ENCODE measurements around the gene PRKAG3. TPM values are rescaled to one million over a fixed set of nuclear protein-coding genes. Genes with fewer than 3 reads are reported as not detected.

PRKAG3 gene
- total and polyA plus RNA-seq, 4 donors: 0.08 TPM; not detected in 3

DNA sequence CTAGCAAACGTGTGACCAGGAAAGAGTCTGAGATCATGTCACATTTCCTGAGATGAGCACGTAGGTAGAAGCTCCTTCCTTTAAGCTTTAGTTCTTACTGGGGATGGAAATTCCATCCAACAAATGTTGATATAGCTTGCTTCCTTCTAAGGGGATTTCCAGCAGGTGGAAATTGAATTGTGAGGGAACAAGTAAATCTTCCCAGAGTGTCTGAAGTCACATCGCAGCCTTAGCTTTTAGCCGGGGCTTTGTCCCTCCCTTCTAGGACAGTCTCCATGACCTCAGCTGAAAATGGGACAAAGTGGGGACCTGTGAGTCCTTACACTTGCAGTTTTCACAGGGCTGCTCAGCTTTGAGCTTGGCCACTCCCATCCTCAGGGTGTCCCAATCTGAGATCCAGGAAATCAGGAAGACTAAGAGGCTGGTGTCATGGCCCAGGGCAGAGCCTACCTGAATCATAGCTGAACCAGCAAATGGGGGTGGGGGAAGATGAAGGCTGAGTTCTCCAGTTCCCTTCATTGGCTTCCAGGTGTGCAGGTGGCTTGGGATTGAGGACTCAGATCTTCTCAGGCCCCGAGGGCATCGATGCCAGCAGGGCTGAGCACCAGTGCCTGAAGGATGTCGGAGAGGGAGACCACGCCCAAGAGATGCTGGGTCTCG, 8.3 kb downstream of the PRKAG3 start (continued):
- no peak for TF ChIP-seq EGR1 (IDR thresholded peaks at IDR 0.05; ENCODE audit: low read depth in 2 of 2)

DNA sequence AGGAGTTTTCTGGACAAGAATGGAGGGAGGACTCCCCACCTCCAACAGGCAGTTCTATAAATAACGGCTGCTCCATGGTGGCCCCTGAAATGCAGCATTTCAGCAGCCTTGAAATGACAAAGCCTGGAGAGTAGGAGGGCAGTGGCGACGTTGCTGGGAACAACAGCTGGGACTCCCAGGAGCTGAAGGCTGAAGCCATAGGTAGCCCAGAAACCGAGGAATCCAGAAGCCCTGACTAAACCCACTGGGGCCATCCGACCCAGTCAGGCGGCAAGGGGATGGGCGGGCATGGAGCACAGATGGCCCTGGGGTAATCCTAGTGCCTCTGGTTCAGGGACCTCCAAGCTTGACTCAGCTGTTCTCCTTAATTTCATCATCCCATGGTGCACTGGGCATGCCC, 9.0 kb downstream of the PRKAG3 start:
- no peak for DNase-seq (ENCODE audit: low spot score)
- WGBS: 89% methylated on average over 7 of the region's 7 CpGs
- no peak overlapping the region for H3K27ac ChIP-seq (ENCODE audit: low read depth in 1 of 2, low read length in 2 of 2)
- TF ChIP-seq RAD21 (IDR thresholded peaks at IDR 0.05): no peak
- TF ChIP-seq, protein P1, sequence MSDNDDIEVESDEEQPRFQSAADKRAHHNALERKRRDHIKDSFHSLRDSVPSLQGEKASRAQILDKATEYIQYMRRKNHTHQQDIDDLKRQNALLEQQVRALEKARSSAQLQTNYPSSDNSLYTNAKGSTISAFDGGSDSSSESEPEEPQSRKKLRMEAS (IDR thresholded peaks at IDR 0.05): no peak
- TF ChIP-seq YY1 (IDR thresholded peaks at IDR 0.05): no peak
- TF ChIP-seq, protein P2, sequence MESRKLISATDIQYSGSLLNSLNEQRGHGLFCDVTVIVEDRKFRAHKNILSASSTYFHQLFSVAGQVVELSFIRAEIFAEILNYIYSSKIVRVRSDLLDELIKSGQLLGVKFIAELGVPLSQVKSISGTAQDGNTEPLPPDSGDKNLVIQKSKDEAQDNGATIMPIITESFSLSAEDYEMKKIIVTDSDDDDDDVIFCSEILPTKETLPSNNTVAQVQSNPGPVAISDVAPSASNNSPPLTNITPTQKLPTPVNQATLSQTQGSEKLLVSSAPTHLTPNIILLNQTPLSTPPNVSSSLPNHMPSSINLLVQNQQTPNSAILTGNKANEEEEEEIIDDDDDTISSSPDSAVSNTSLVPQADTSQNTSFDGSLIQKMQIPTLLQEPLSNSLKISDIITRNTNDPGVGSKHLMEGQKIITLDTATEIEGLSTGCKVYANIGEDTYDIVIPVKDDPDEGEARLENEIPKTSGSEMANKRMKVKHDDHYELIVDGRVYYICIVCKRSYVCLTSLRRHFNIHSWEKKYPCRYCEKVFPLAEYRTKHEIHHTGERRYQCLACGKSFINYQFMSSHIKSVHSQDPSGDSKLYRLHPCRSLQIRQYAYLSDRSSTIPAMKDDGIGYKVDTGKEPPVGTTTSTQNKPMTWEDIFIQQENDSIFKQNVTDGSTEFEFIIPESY (IDR thresholded peaks at IDR 0.05): no peak
- TF ChIP-seq HNF4A (conservative IDR thresholded peaks at IDR 0.05): no peak
- H3K4me3 ChIP-seq (ENCODE audit: low read depth in 1 of 3, low read length in 3 of 3): no peak overlapping the region
- H3K36me3 ChIP-seq (ENCODE audit: control insufficient read depth in 4 of 4, insufficient read depth in 3 of 4, low read depth in 1 of 4, low read length in 3 of 4): peaks cover 5 to 26% (median 14%) of the 10 kb centered on the region in 4 donors
- no peaks in the 10 kb centered on the region for H3K9me3 ChIP-seq (ENCODE audit: control insufficient read depth in 4 of 4, low read length in 3 of 4)
- H3K27me3 ChIP-seq (ENCODE audit: control insufficient read depth in 4 of 4, insufficient read depth in 4 of 4, low read length in 3 of 4): no peaks in the 10 kb centered on the region
- no peaks in the 10 kb centered on the region for H3K4me1 ChIP-seq (ENCODE audit: control insufficient read depth in 4 of 4, insufficient read depth in 4 of 4, low read length in 3 of 4)
- H3K9ac ChIP-seq (ENCODE audit: low read depth in 1 of 2, low read length in 2 of 2): no peak overlapping the region

DNA sequence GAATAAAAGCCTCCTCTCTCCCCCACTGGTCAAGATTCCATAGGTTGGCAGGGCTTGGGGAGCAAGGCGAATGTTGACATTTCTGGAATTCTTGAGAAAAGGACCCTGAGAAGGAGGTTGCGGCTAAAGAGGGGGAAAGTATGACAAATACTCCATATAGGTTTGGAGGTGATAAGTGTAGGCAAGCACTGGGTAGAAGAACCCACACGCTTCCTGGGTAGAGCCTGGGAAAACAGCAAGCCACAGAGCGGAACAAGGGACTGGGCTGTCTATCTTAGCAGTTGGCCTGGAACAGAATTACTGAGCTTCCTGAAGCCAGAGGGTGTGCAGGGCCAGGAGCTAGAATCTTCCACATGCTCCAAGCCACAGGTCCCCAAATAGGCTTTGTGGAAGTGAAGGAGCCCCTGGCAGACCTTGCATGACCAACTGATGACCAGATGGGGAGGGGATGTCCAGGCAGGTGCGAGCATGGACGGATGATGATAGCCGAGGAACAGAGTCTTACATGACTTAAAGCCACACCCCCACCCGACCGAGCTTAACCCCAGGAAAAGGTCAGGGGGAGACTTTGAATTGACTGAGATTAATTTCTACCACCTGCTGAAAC, 9.9 kb downstream of the PRKAG3 start:
- DNase-seq (ENCODE audit: low spot score): no peak
- H3K9me3 ChIP-seq (ENCODE audit: control insufficient read depth in 4 of 4, low read length in 3 of 4): no peaks in the 10 kb centered on the region
- H3K27me3 ChIP-seq (ENCODE audit: control insufficient read depth in 4 of 4, insufficient read depth in 4 of 4, low read length in 3 of 4): no peaks in the 10 kb centered on the region
- no peak for TF ChIP-seq GABPA (IDR thresholded peaks at IDR 0.05 in 1 of 2, conservative IDR thresholded peaks at IDR 0.05 in 1 of 2)
- no peak for TF ChIP-seq HNF4A (conservative IDR thresholded peaks at IDR 0.05)
- TF ChIP-seq, protein P2 (IDR thresholded peaks at IDR 0.05): no peak
- TF ChIP-seq FOXA1 (IDR thresholded peaks at IDR 0.05): no peak
- no peak overlapping the region for H3K9ac ChIP-seq (ENCODE audit: low read depth in 1 of 2, low read length in 2 of 2)
- no peaks in the 10 kb centered on the region for H3K4me1 ChIP-seq (ENCODE audit: control insufficient read depth in 4 of 4, insufficient read depth in 4 of 4, low read length in 3 of 4)
- H3K36me3 ChIP-seq (ENCODE audit: control insufficient read depth in 4 of 4, insufficient read depth in 3 of 4, low read depth in 1 of 4, low read length in 3 of 4): peaks cover 7 to 33% (median 20%) of the 10 kb centered on the region in 4 donors
- WGBS: 85% methylated on average over 9 of the region's 9 CpGs
- H3K27ac ChIP-seq (ENCODE audit: low read depth in 1 of 2, low read length in 2 of 2): no peak overlapping the region
- H3K4me3 ChIP-seq (ENCODE audit: low read depth in 1 of 3, low read length in 3 of 3): no peak overlapping the region

DNA sequence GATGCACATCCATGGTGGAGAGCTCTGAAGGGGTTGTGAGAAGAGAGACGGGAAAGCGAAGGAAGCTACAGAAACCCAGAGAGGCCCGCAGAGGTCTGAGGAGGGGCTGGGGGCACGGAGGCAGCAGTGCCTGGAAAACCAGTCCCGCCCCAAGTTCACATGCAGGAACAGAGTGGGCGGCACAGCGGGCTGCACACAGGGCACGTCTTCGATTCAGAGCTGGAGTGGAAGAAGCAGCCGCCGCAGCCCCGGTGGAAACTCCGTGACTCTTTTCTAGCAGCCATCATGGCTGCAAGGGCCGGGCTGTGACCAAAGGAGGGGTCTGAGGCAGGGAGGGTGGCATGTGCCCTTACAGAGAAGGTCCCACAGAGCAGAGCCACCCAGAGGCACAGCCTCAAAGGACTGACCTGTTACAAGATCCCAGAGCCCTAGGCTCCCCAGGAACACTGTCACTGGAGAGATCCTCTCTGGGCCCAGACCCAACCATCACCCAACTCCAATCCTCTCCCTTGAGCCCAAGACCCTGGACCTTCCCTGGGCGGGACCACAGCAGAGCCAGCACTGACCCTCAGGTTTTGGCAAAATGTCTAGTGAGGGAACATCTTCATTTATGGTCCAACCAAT, 10.7 kb downstream of the PRKAG3 start:
- no peaks in the 10 kb centered on the region for H3K27me3 ChIP-seq (ENCODE audit: control insufficient read depth in 4 of 4, insufficient read depth in 4 of 4, low read length in 3 of 4)
- H3K9me3 ChIP-seq (ENCODE audit: control insufficient read depth in 4 of 4, low read length in 3 of 4): no peaks in the 10 kb centered on the region
- H3K27ac ChIP-seq (ENCODE audit: low read depth in 1 of 2, low read length in 2 of 2): no peak overlapping the region
- peaks cover 9 to 37% (median 26%) of the 10 kb centered on the region in 4 donors for H3K36me3 ChIP-seq (ENCODE audit: control insufficient read depth in 4 of 4, insufficient read depth in 3 of 4, low read depth in 1 of 4, low read length in 3 of 4)
- H3K4me3 ChIP-seq (ENCODE audit: low read depth in 1 of 3, low read length in 3 of 3): no peak overlapping the region
- 96% methylated on average over 15 of the region's 15 CpGs for WGBS
- no peak overlapping the region for H3K9ac ChIP-seq (ENCODE audit: low read depth in 1 of 2, low read length in 2 of 2)
- no peaks in the 10 kb centered on the region for H3K4me1 ChIP-seq (ENCODE audit: control insufficient read depth in 4 of 4, insufficient read depth in 4 of 4, low read length in 3 of 4)
- TF ChIP-seq, protein P3, sequence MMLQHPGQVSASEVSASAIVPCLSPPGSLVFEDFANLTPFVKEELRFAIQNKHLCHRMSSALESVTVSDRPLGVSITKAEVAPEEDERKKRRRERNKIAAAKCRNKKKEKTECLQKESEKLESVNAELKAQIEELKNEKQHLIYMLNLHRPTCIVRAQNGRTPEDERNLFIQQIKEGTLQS (IDR thresholded peaks at IDR 0.05): no peak
- DNase-seq (ENCODE audit: low spot score): no peak
